T-helper 2 cell treated with Interferon-gamma antibody and Interleukin-4, amounts not matched to agents 100 ng/mL and 5 ng/mL, for 36 hours (primary cell): Measurements from ENCODE around the gene EVC. TPM values are rescaled to one million over a fixed set of nuclear protein-coding genes. Genes with fewer than 3 reads are reported as not detected.

Experiments
- intact Hi-C: fragments of 100-400 bp; cut with micrococcal nuclease; formaldehyde crosslinking; loops from one replicate; pipeline ENCODE4 v1.15.1; 2023
- total RNA-seq: library from RNA; stranded (reverse); gene quantifications from 2 replicates; pipeline ENCODE4 v1.2.3, GENCODE V29; 2022

The EVC gene
- total RNA-seq, 1 donor from 2014 or later = 0.61 TPM

- intact Hi-C loops = no loop called here
Measured at GRCh38 chr4:5755161-5755560, 44.2 kb downstream of the EVC start.

DNA sequence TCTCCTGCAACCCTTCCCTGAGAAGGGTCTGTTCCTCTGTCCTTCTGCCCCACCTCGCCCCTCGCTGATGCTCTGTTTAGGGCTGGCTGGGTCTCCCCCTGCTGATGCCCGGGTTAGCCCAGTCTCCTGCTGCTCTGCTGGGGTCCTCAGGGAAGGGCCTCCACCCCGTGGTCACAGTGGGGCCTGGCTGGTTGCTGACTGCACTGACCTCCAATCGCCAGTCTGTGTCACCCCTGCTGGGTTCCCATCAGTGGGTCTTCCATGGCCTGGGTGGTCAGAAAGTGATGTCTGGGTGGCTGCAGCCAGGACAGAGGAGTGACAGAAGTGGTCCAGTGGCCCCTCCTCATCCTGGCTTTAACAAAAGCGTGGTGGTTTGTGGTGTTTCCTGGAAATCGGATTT lies 44.7 kb downstream of the EVC start:
- intact Hi-C loops = no loop called here

- intact Hi-C loops = no loop called here
Measured at GRCh38 chr4:5756271-5756670, 45.3 kb downstream of the EVC start.

- intact Hi-C loops = no loop called here
Measured at GRCh38 chr4:5757091-5757490, 46.1 kb downstream of the EVC start.

GRCh38 chr4:5757536-5757935 lies 46.5 kb downstream of the EVC start:
- intact Hi-C loops = no loop called here

DNA sequence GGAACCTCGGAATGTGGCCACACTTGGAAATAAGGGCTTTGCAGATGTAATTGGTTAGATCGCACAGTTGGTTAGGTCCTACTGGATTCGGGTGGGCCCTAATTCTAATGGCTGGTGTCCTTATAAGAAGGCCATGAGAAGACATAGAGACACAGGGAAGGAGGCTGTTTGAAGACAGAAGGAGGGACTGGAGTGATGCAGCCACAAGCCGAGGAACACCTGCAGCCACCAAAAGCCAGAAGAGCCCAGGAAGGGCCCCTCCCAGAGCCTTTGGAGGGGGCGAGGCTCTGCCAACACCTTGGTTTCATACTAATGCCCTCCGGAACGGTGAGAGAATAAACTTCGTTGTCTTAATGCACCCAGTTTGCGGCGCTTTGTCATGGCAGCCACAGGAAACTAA lies 47.0 kb downstream of the EVC start:
- intact Hi-C loops = no loop called here

DNA sequence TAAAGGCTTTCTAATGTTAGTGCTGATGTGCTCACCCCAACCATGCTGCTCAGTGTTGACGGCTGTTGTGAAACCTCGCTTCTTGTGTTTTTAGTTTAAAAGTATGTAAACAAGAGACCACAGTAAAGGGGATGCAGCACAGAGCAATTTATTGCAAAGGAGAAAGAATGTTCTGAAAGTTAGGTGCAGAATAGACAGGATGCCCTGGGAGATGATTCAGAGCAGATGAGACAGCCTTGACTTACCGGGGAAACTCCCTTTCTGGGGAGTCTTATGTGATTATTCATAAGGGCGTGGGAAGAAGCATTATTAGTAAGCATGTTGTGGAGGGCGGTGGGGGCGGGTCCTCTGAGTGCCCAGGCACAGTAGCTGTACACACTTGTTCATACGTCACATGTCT lies 47.7 kb downstream of the EVC start:
- intact Hi-C loops = no loop called here

DNA sequence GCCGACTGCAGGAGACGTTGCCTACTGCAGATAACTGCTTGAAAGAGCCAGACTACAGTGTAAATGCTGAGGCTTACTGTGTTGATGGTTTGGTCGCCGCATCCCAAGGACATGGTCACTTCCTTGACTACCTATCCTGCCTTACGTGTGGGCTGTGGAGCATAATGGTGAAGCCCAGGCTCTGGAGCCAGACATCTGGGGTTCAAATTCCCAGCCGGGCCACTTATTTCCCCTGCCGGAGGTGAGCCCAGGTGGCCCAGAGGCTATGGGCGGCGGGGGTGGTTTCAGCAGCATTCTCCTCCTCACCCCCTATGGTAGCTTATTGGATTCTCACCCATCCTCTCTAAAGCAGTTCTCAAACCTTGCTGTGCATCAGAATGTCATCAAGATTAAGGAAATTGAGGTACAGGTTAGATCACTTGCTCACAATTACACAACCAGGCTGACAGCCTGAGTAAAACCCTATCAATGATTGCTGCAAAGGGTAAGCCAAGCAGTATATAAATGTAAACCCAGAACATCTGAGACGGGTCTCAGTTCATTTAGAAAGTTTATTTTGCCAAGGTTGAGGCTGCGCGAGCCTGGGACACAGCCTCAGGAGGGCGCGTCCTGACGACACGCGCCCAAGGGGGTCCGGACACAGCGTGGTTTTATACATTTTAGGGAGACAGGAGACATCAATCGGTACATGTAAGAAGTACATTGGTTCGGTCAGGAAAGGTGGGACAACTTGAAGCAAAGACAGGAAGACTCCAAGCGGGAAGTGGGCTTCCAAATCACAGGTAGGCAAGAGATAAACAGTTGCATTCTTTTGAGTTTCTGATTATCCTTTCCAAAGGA lies 48.5 kb downstream of the EVC start:
- intact Hi-C loops = no loop called here

- intact Hi-C loops = no loop called here
Measured at GRCh38 chr4:5760246-5760645, 49.2 kb downstream of the EVC start.

GRCh38 chr4:5760936-5761480 lies 50.0 kb downstream of the EVC start:
- intact Hi-C loops = no loop called here

DNA sequence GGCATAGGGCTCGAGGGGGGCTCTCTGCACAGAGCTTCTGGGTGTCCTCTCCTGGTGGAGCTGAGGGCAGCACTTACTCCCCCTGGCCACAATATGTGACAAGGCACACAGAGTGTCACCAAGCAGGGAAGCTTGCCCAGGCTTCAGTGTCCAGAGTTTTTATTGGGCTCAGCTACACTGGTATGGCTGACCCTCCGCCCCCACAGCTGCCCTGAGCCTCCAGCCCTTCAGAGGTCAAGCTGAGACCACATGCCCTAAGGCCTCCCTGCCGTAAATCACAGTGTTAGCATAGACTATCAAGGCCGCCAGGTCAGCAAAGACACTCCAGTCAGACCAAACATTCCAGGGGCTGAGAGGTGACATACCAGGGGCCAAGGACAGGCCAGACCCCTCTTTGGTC lies 59.0 kb downstream of the EVC start:
- intact Hi-C loops = no loop called here

DNA sequence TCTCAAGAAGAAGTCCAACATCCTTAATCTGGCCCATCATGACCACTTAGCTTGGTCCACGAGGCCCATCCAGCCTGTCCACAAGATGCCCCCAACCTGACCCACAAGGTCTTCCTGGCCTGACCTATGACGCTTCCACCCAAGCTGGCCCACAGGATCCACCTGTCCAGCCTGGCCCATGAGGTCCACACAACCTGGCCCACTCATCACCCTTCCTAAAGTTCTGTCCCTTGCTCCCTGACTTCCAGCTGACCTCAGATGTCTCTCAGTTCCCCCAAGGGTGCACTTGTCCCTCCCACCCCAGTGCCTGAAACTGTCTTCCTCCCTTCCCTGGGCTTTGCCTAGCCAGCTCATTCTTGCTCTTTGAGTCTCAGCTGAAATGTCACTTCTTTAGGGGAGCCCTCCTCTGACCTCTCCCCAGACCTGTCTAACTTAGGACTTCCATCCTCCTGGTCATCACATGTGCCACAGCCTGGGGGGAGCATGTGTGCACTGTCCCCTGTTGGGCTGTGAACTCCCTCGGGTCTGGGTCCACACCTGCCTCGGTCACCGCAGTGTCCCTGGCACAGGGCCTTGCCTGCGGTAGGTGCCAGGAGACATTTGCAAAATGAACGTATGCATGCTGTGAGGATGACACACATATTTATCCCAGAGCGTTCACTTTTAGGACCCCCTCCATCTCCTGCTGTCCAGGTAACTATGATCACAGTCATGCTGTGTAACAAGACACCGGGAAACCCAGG lies 61.7 kb downstream of the EVC start:
- intact Hi-C loops = no loop called here

DNA sequence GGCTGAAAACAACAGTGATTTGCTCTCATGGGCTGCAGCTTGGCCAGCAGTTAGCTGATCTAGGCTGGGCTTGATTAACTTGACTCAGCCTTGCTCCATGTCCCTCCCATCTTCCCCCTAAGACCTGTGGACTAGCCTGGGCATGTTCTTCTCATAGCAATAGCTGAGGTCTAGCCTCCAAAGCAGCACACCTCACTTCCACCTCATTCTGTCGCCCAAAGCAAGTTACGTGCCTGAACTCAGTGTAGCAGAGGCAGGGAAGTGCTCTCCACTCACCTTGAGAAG lies 62.2 kb downstream of the EVC start:
- intact Hi-C loops = no loop called here

- intact Hi-C loops = no loop called here
Measured at GRCh38 chr4:5774416-5775036, 63.5 kb downstream of the EVC start.

- intact Hi-C loops = no loop called here
Measured at GRCh38 chr4:5776510-5776909, 65.5 kb downstream of the EVC start.

- intact Hi-C loops = no loop called here
Measured at GRCh38 chr4:5780831-5781480, 70.0 kb downstream of the EVC start.

DNA sequence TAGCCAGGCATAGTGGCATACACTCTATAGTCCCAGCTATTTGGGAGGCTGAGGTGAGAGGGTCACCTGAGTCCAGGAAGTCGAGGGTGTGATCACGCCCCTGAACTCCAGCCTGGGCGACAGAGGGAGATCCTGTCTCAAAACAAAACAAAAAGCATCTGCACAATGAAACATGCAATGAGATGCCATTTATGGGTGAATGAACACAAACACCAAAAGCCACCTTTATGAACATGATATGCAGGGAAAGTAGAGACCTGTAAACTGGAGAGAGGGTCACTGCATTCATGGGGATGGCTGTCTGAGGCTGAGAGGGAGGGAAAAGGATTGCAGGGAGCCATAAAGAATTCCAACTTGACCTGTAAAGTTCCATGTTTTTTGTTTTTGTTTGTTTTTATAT lies 70.7 kb downstream of the EVC start:
- intact Hi-C loops = no loop called here

- intact Hi-C loops = no loop called here
Measured at GRCh38 chr4:5782829-5783476, 72.0 kb downstream of the EVC start.

- intact Hi-C loops = no loop called here
Measured at GRCh38 chr4:5783486-5783885, 72.5 kb downstream of the EVC start.

GRCh38 chr4:5784021-5784420 lies 73.0 kb downstream of the EVC start:
- intact Hi-C loops = no loop called here

- intact Hi-C loops = no loop called here
Measured at GRCh38 chr4:5784960-5785611, 74.1 kb downstream of the EVC start.
